ENCODE results near the gene MAML3.

MAML3 gene

GRCh38 chr4:139686988-139687387, 467.0 kb downstream of the MAML3 start:
- no peak for DNase-seq (ENCODE audit: low read depth)
- TF ChIP-seq, protein P1, sequence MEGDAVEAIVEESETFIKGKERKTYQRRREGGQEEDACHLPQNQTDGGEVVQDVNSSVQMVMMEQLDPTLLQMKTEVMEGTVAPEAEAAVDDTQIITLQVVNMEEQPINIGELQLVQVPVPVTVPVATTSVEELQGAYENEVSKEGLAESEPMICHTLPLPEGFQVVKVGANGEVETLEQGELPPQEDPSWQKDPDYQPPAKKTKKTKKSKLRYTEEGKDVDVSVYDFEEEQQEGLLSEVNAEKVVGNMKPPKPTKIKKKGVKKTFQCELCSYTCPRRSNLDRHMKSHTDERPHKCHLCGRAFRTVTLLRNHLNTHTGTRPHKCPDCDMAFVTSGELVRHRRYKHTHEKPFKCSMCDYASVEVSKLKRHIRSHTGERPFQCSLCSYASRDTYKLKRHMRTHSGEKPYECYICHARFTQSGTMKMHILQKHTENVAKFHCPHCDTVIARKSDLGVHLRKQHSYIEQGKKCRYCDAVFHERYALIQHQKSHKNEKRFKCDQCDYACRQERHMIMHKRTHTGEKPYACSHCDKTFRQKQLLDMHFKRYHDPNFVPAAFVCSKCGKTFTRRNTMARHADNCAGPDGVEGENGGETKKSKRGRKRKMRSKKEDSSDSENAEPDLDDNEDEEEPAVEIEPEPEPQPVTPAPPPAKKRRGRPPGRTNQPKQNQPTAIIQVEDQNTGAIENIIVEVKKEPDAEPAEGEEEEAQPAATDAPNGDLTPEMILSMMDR (IDR thresholded peaks at IDR 0.05; ENCODE audit: low read length, missing control alignments), result no peak
- H3K4me3 ChIP-seq (replicated peaks; ENCODE audit: low read depth, low read length), result no peak overlapping the region

DNA sequence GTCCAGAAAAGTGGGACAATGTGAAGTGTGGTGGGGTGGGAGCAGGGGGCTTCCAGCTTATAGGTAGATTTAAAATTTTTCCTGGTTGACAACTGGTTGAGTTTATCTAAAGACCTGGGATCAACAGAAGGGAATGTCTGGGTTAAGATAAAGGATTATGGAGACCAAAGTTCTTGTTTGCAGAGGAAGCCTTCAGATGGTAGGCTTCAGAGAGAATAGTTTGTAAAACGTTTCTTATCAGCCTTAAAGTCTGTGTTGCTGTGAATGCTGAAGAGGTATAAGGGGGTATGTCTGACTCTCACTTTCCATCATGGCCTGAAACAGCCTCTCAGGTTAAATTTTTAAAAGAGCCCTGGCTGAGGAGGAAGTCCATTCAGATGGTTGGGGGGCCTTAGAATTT, 467.9 kb downstream of the MAML3 start:
- TF ChIP-seq, protein P1 (IDR thresholded peaks at IDR 0.05; ENCODE audit: low read length, missing control alignments), result no peak
- H3K4me3 ChIP-seq (replicated peaks; ENCODE audit: low read depth, low read length), result no peak overlapping the region
- no peak for DNase-seq (ENCODE audit: low read depth)

DNA sequence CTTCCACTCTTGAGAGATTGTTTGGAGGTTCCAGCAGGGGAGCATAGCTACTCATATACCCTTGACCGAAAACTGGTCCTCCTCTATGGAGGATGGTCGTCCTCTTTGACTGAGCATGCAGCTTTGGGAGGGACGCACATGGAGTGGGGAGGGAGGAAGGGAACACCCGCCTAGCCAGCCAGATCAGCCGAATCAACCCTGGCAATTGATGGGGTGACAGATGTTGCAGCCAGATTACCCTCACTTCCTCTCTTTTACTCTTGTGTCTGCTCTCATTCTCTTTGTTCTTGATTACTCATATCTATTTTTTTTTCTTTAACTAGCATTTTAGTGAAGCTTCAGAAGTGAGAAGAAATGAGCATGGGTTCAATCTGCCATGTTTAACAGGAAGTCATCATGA, 468.8 kb downstream of the MAML3 start:
- TF ChIP-seq, protein P1 (IDR thresholded peaks at IDR 0.05; ENCODE audit: low read length, missing control alignments), result no peak
- H3K4me3 ChIP-seq (replicated peaks; ENCODE audit: low read depth, low read length), result no peak overlapping the region
- no peak for DNase-seq (ENCODE audit: low read depth)

GRCh38 chr4:139684351-139684750, 469.6 kb downstream of the MAML3 start:
- no peak overlapping the region for H3K4me3 ChIP-seq (replicated peaks; ENCODE audit: low read depth, low read length)
- DNase-seq (ENCODE audit: low read depth), result no peak
- TF ChIP-seq, protein P1 (IDR thresholded peaks at IDR 0.05; ENCODE audit: low read length, missing control alignments), result no peak

DNA sequence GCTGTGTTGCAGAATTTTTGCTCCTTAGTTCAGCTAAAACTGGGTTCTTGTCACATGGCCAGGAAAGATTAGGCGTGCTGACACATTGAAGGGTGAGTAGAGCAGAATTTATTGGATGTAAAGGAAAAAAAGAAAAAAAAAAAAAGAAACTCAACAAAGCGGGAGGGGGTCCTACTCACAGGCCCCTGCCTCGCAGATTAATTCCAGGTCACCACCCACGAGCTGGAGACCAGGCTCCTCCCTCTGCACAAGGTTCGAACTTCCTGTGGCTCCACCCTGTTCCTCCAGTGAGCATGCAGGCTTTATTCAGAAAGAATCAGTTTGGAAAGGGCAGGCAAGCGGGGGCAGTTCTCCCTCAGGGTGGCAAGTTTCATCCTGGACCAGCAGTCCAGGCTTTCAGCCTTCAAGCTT, 471.2 kb downstream of the MAML3 start:
- peak; percentile 44 for DNase-seq (ENCODE audit: low read depth)
- H3K4me3 ChIP-seq (replicated peaks; ENCODE audit: low read depth, low read length), result no peak overlapping the region
- TF ChIP-seq, protein P1 (IDR thresholded peaks at IDR 0.05; ENCODE audit: low read length, missing control alignments), result no peak

DNA sequence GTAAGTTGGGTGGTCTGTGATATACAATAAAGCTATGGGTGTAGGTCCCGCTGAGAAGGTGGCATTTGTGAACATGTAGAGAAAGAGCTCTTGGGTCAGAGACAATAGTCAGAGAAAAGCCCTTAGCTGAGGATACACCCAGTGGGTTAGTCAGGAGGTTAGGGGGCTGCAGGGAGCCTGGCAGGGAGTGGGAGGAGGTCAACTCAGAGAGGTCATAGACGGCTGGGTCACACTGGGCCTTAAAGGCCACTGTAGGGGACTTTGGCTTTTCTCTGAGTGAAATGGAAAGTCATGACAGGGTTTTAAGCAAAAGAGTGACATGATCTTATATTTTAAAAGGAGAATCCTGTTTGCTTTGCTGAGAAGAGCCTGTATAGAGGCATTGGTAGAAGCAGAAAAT, 471.7 kb downstream of the MAML3 start:
- no peak overlapping the region for H3K4me3 ChIP-seq (replicated peaks; ENCODE audit: low read depth, low read length)
- no peak for DNase-seq (ENCODE audit: low read depth)

More for the DNA sequence above, 471.7 kb downstream of the MAML3 start:
- TF ChIP-seq, protein P1 (IDR thresholded peaks at IDR 0.05; ENCODE audit: low read length, missing control alignments), result no peak
